IPS-20b (cell line): ENCODE measurements around the gene NAV2.

Source experiments
- H3K27ac ChIP-seq: one replicate; pipeline ENCODE4 v1.5.1; 2013; ENCODE audit warnings: low read length
- H3K27me3 ChIP-seq: 2 replicates; pipeline ENCODE4 v1.6.1; 2013; ENCODE audit warnings: mild to moderate bottlenecking, low read length, inconsistent platforms; ENCODE audit not compliant: insufficient read depth
- H3K36me3 ChIP-seq: 2 replicates; pipeline ENCODE4 v1.6.1; 2013; ENCODE audit warnings: low read depth, mild to moderate bottlenecking, inconsistent platforms, low read length, moderate library complexity; ENCODE audit not compliant: insufficient read depth
- H3K4me1 ChIP-seq: 2 replicates; pipeline ENCODE4 v1.6.1; 2013; ENCODE audit warnings: mild to moderate bottlenecking, control low read depth, inconsistent platforms, low read length, moderate library complexity; ENCODE audit not compliant: insufficient read depth
- H3K4me3 ChIP-seq: 2 replicates; pipeline ENCODE4 v1.5.1; 2013; ENCODE audit warnings: mild to moderate bottlenecking, low read length, inconsistent platforms
- H3K9ac ChIP-seq: 2 replicates; pipeline ENCODE4 v1.6.1; 2013; ENCODE audit warnings: low read depth, mild to moderate bottlenecking, inconsistent platforms, low read length, moderate library complexity
- H3K9me3 ChIP-seq: 2 replicates; pipeline ENCODE4 v1.6.1; 2013; ENCODE audit warnings: mild to moderate bottlenecking, low read depth, low read length, inconsistent platforms; ENCODE audit not compliant: insufficient read depth

NAV2 gene

DNA sequence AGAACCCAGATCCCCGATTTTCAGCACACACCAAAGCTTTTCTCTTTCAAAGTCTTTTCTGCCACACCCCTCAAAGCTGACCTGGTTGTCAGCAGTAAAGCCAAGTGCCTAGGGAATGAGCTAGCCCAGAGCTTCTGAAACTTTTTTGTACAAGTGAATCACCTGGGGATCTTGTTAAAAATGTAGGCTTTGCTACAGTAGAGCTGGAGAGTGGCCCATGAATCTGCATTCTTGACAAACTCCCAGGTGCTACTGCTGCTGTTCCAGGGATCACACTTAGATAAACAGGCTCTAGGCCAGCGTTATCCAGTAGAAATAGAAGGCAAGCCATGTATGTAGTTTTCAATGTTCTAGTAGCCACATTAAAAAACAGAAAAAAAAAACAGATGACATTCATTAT is 21.8 kb upstream of the NAV2 start:
- H3K27ac ChIP-seq: no peak overlapping the region
- no peak overlapping the region for H3K9ac ChIP-seq
- H3K27me3 ChIP-seq: no peaks in the 10 kb centered on the region
- H3K4me3 ChIP-seq: no peak overlapping the region
- no peaks in the 10 kb centered on the region for H3K36me3 ChIP-seq
- H3K9me3 ChIP-seq: no peaks in the 10 kb centered on the region
- no peaks in the 10 kb centered on the region for H3K4me1 ChIP-seq

DNA sequence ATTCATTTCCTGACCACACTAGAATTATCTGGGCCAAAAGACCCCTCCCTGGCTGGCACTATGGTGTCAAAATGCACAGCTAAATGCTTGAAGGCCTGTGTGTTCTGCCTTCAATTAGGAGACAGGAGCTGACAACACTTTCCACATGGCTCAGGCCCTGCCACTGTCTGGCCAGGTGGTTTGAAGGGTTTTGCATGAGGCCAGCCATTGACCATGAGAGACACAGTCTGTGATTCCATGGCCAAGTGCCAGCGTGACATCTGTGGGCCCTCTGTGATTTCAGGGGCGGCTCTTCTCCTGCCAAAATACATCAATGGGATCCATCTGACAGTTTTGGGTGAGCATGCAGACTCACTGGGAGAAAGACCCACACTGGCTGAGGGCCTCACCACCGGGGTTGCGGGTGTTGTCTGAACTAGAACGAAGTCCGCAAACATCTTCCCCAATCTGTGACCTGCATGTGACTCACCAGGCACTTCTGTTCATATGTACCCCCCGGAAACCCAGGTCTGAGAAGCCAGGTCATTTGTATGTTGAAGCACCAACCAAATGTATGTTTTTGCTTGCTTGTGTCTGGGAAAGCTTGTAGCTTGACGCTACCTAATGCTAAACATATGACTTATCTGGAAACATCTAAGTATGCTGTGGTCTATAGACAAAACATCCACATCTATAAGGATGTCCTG is 20.7 kb upstream of the NAV2 start:
- no peak overlapping the region for H3K27ac ChIP-seq

DNA sequence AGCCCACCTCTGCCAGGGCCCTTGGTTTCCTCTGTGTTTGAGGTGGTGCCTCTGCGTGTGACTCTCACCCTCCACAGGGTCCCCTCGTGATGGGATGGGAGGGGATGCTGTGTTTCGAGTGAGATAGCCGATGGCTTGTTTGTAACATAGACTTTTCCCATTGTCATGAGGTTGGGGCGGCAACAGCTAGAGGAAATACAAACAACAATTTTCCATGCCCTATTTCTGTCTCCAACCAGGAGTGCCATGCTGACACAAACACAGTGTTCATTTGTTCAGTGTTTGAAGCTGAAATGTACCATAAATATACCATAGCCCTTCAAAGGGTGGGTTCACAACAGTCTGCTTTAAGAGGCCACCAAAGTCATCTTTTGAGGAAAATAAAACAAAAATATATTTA is 19.5 kb upstream of the NAV2 start:
- no peak overlapping the region for H3K4me3 ChIP-seq
- H3K36me3 ChIP-seq: no peaks in the 10 kb centered on the region
- H3K27me3 ChIP-seq: no peaks in the 10 kb centered on the region
- no peak overlapping the region for H3K9ac ChIP-seq
- peaks cover 4% of the 10 kb centered on the region; the same call in 1 of the 2 replicates for H3K4me1 ChIP-seq
- H3K27ac ChIP-seq: no peak overlapping the region
- H3K9me3 ChIP-seq: no peaks in the 10 kb centered on the region

More for the DNA sequence above, 20.7 kb upstream of the NAV2 start:
- Histone ChIP-seq H3K9me3 (no peaks in the 10 kb centered on the region), H3K36me3 (no peaks in the 10 kb centered on the region), H3K4me1 (no peaks in the 10 kb centered on the region), H3K4me3 (no peak overlapping the region), H3K27me3 (no peaks in the 10 kb centered on the region), H3K9ac (no peak overlapping the region)

DNA sequence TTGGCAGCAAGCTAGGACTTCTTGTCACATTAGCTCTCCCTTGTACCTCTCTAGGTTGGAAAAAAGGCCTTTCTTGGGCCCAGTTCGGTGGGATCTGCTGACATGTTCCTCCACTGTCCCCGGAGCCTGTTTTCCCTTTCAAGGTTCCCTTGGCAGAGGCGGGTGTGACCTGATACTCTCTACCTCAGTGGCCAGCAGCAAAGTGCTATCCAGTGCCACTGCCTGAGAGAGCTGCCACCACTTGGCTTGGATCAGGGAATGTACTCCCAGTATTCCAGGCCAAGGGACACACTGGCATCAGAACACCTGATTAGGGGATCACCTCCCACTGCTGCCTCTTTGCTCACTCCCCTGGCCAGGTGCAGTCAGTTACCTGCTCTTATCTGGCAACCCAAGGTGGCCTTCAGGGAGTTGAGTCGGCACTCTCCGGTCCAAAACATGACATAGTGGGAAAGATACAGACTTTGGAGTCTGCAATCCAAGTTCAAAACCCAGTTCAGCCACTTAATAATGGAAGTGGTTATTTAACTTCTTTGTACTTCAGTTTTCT is 17.8 kb upstream of the NAV2 start:
- Histone ChIP-seq H3K9ac (no peak overlapping the region), H3K27me3 (peaks cover 1% of the 10 kb centered on the region; the same call in 1 of the 2 replicates), H3K36me3 (no peaks in the 10 kb centered on the region), H3K4me1 (peaks cover 5% of the 10 kb centered on the region; the same call in 1 of the 2 replicates), H3K9me3 (no peaks in the 10 kb centered on the region), H3K4me3 (no peak overlapping the region), H3K27ac (no peak overlapping the region)

DNA sequence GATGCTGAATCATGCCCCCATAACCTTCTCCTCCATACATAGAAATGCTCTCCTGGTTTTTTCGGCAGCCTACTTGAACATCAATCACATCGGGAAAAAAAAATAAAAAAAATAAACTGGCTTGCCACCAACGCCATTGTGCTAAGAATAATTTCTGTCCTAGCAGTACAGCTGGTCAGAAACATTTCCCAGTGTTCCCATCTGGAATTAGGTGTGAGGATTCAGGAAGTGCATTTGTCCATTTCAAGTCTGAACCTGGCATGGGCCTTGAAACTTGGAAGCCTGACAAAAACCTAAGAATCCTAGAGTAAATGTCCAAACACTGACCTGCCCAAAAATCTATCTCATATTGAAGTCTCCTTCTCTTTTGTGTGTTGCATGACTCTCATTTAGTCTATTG is 16.6 kb upstream of the NAV2 start:
- Histone ChIP-seq H3K4me3 (no peak overlapping the region), H3K27me3 (peaks cover 9% of the 10 kb centered on the region; the same call in 1 of the 2 replicates), H3K36me3 (no peaks in the 10 kb centered on the region), H3K9me3 (no peaks in the 10 kb centered on the region), H3K4me1 (peaks cover 8% of the 10 kb centered on the region; the same call in 1 of the 2 replicates), H3K9ac (no peak overlapping the region), H3K27ac (no peak overlapping the region)

GRCh38 chr11:19696904-19697303 is 15.7 kb upstream of the NAV2 start:
- H3K4me1 ChIP-seq: peaks cover 9% of the 10 kb centered on the region; the same call in 1 of the 2 replicates
- no peak overlapping the region for H3K4me3 ChIP-seq
- no peaks in the 10 kb centered on the region for H3K36me3 ChIP-seq
- H3K27ac ChIP-seq: no peak overlapping the region
- no peaks in the 10 kb centered on the region for H3K9me3 ChIP-seq
- H3K9ac ChIP-seq: no peak overlapping the region
- H3K27me3 ChIP-seq: peaks cover 9% of the 10 kb centered on the region; the same call in 1 of the 2 replicates

GRCh38 chr11:19697721-19698121 is 14.9 kb upstream of the NAV2 start:
- Histone ChIP-seq H3K36me3 (no peaks in the 10 kb centered on the region), H3K27ac (no peak overlapping the region), H3K4me3 (no peak overlapping the region), H3K27me3 (peaks cover 9% of the 10 kb centered on the region; the same call in 1 of the 2 replicates), H3K4me1 (peaks cover 10% of the 10 kb centered on the region; the same call in 1 of the 2 replicates), H3K9ac (no peak overlapping the region), H3K9me3 (no peaks in the 10 kb centered on the region)

- H3K4me1 ChIP-seq: peaks cover 10% of the 10 kb centered on the region; the same call in 1 of the 2 replicates
- no peak overlapping the region for H3K9ac ChIP-seq
- no peaks in the 10 kb centered on the region for H3K9me3 ChIP-seq
- no peak overlapping the region for H3K27ac ChIP-seq
- no peaks in the 10 kb centered on the region for H3K36me3 ChIP-seq
- H3K27me3 ChIP-seq: peaks cover 9% of the 10 kb centered on the region; the same call in 1 of the 2 replicates
- no peak overlapping the region for H3K4me3 ChIP-seq
Observed at GRCh38 chr11:19698493-19699292, 13.9 kb upstream of the NAV2 start.

- Histone ChIP-seq H3K36me3 (no peaks in the 10 kb centered on the region), H3K4me3 (no peak overlapping the region), H3K27ac (no peak overlapping the region), H3K9me3 (no peaks in the 10 kb centered on the region), H3K9ac (no peak overlapping the region), H3K4me1 (peaks cover 10% of the 10 kb centered on the region; the same call in 1 of the 2 replicates), H3K27me3 (peaks cover 9% of the 10 kb centered on the region; the same call in 1 of the 2 replicates)
Observed at GRCh38 chr11:19701421-19701820, 11.2 kb upstream of the NAV2 start.

DNA sequence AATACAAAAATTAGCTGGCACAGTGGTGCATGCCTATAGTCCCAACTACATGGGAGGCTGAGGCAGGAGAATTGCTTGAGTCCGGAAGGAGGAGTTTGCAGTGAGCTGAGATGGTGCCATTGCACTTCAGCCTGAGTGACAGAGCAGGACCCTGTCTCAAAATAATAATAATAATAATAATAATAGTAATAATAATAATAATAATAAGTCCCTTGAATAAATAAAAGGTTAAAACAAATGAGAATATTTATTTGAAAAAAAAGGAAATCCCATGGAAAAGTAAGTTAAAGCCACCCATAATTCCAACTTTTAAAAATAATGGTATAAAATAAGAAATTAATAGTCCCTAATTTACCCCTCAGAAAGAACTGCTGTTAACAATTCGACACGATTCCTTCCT is 10.0 kb upstream of the NAV2 start:
- no peak overlapping the region for H3K27ac ChIP-seq
- H3K9ac ChIP-seq: no peak overlapping the region

GRCh38 chr11:19703211-19703610 is 9.4 kb upstream of the NAV2 start:
- H3K36me3 ChIP-seq: no peaks in the 10 kb centered on the region
- H3K4me3 ChIP-seq: no peak overlapping the region
- no peak overlapping the region for H3K27ac ChIP-seq
- H3K9ac ChIP-seq: no peak overlapping the region
- H3K27me3 ChIP-seq: peaks cover 9% of the 10 kb centered on the region; the same call in 1 of the 2 replicates
- H3K4me1 ChIP-seq: peaks cover 5% of the 10 kb centered on the region; the same call in 1 of the 2 replicates
- no peaks in the 10 kb centered on the region for H3K9me3 ChIP-seq

More for the DNA sequence above, 10.0 kb upstream of the NAV2 start:
- no peak overlapping the region for H3K4me3 ChIP-seq
- no peaks in the 10 kb centered on the region for H3K9me3 ChIP-seq
- H3K27me3 ChIP-seq: peaks cover 9% of the 10 kb centered on the region; the same call in 1 of the 2 replicates
- H3K36me3 ChIP-seq: no peaks in the 10 kb centered on the region
- peaks cover 10% of the 10 kb centered on the region; the same call in 1 of the 2 replicates for H3K4me1 ChIP-seq
